ENCODE results near the gene ANKRD22.

Gene ANKRD22

GRCh38 chr10:88873757-88874156 is 22.1 kb upstream of the ANKRD22 start:
- no peak for TF ChIP-seq TAF1 (IDR thresholded peaks at IDR 0.05; ENCODE audit: borderline replicate concordance, insufficient read depth, low read length)

GRCh38 chr10:88870089-88870488 is 18.4 kb upstream of the ANKRD22 start:
- no peak for TF ChIP-seq TAF1 (IDR thresholded peaks at IDR 0.05; ENCODE audit: borderline replicate concordance, insufficient read depth, low read length)
- TF ChIP-seq FOXP2 (optimal IDR thresholded peaks at IDR 0.05; ENCODE audit: borderline replicate concordance, extremely low read depth, extremely low read length, insufficient read depth) = no peak
- no peak for TF ChIP-seq REST (IDR thresholded peaks at IDR 0.05; ENCODE audit: insufficient read depth in 1 of 2, low read depth in 2 of 2, low read length in 2 of 2)
- TF ChIP-seq SIN3A (IDR thresholded peaks at IDR 0.05; ENCODE audit: borderline replicate concordance, insufficient read depth, low read length) = no peak
- no peak for TF ChIP-seq POLR2AphosphoS5 (IDR thresholded peaks at IDR 0.05; ENCODE audit: low read depth, low read length)

GRCh38 chr10:88866454-88866853 is 14.8 kb upstream of the ANKRD22 start:
- TF ChIP-seq FOXP2 (optimal IDR thresholded peaks at IDR 0.05; ENCODE audit: borderline replicate concordance, extremely low read depth, extremely low read length, insufficient read depth) = no peak
- no peak for TF ChIP-seq SIN3A (IDR thresholded peaks at IDR 0.05; ENCODE audit: borderline replicate concordance, insufficient read depth, low read length)
- TF ChIP-seq POLR2AphosphoS5 (IDR thresholded peaks at IDR 0.05; ENCODE audit: low read depth, low read length) = no peak
- no peak for TF ChIP-seq REST (IDR thresholded peaks at IDR 0.05; ENCODE audit: insufficient read depth in 1 of 2, low read depth in 2 of 2, low read length in 2 of 2)
- no peak for TF ChIP-seq TAF1 (IDR thresholded peaks at IDR 0.05; ENCODE audit: borderline replicate concordance, insufficient read depth, low read length)

GRCh38 chr10:88865281-88865876 is 13.7 kb upstream of the ANKRD22 start:
- no peak for TF ChIP-seq TAF1 (IDR thresholded peaks at IDR 0.05; ENCODE audit: borderline replicate concordance, insufficient read depth, low read length)
- no peak for TF ChIP-seq REST (IDR thresholded peaks at IDR 0.05; ENCODE audit: insufficient read depth in 1 of 2, low read depth in 2 of 2, low read length in 2 of 2)
- TF ChIP-seq POLR2AphosphoS5 (IDR thresholded peaks at IDR 0.05; ENCODE audit: low read depth, low read length) = no peak
- no peak for TF ChIP-seq FOXP2 (optimal IDR thresholded peaks at IDR 0.05; ENCODE audit: borderline replicate concordance, extremely low read depth, extremely low read length, insufficient read depth)
- TF ChIP-seq SIN3A (IDR thresholded peaks at IDR 0.05; ENCODE audit: borderline replicate concordance, insufficient read depth, low read length) = no peak

- TF ChIP-seq REST (IDR thresholded peaks at IDR 0.05; ENCODE audit: insufficient read depth in 1 of 2, low read depth in 2 of 2, low read length in 2 of 2) (no peak), SIN3A (IDR thresholded peaks at IDR 0.05; ENCODE audit: borderline replicate concordance, insufficient read depth, low read length) (no peak), POLR2AphosphoS5 (IDR thresholded peaks at IDR 0.05; ENCODE audit: low read depth, low read length) (no peak), TAF1 (IDR thresholded peaks at IDR 0.05; ENCODE audit: borderline replicate concordance, insufficient read depth, low read length) (no peak), FOXP2 (optimal IDR thresholded peaks at IDR 0.05; ENCODE audit: borderline replicate concordance, extremely low read depth, extremely low read length, insufficient read depth) (no peak)
Measured at GRCh38 chr10:88861036-88861435, 9.4 kb upstream of the ANKRD22 start.

All from PFSK-1 (cell line).